ENCODE measurements around the gene HYI.

Gene HYI

DNA sequence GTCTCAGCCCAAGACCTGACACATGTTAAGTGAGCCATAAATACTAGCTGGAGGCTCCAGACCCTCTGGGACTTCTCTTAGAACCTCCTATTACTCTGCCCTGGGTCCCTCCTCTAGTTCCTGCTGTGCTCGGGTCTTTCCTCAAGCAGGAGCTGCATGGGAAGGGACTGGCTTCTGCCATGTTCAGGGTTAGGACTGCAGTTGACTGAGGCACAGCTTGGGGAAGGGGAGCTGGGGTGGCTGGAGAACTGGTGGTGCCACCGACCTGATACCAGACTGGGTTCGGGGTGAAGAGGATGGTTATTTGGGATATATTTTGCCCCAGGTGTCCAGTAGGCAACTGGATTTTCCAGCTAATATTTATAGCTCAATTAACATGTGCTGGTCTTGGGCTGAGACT lies 15.7 kb downstream of the HYI start:
- TF ChIP-seq CREB1 (IDR thresholded peaks at IDR 0.05; ENCODE audit: low read depth) (no peak), REST (IDR thresholded peaks at IDR 0.05; ENCODE audit: low read depth) (no peak), YY1 (IDR thresholded peaks at IDR 0.05; ENCODE audit: low read depth) (no peak), EGR1 (IDR thresholded peaks at IDR 0.05) (no peak), FOXM1 (IDR thresholded peaks at IDR 0.05; ENCODE audit: borderline replicate concordance, low read depth) (no peak), TEAD4 (IDR thresholded peaks at IDR 0.05) (no peak), NFIC (IDR thresholded peaks at IDR 0.05) (no peak), EP300 (IDR thresholded peaks at IDR 0.05; ENCODE audit: borderline replicate concordance) (no peak), RAD21 (IDR thresholded peaks at IDR 0.05; ENCODE audit: low read depth) (no peak), CEBPB (IDR thresholded peaks at IDR 0.05) (no peak), TCF12 (IDR thresholded peaks at IDR 0.05; ENCODE audit: low read depth) (no peak), ZBTB7A (IDR thresholded peaks at IDR 0.05; ENCODE audit: low read depth) (no peak), TAF1 (IDR thresholded peaks at IDR 0.05; ENCODE audit: low read depth) (no peak)
- TF ChIP-seq, protein P1, sequence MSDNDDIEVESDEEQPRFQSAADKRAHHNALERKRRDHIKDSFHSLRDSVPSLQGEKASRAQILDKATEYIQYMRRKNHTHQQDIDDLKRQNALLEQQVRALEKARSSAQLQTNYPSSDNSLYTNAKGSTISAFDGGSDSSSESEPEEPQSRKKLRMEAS (IDR thresholded peaks at IDR 0.05), result no peak
- TF ChIP-seq, protein P2, sequence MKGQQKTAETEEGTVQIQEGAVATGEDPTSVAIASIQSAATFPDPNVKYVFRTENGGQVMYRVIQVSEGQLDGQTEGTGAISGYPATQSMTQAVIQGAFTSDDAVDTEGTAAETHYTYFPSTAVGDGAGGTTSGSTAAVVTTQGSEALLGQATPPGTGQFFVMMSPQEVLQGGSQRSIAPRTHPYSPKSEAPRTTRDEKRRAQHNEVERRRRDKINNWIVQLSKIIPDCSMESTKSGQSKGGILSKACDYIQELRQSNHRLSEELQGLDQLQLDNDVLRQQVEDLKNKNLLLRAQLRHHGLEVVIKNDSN (IDR thresholded peaks at IDR 0.05), result no peak

DNA sequence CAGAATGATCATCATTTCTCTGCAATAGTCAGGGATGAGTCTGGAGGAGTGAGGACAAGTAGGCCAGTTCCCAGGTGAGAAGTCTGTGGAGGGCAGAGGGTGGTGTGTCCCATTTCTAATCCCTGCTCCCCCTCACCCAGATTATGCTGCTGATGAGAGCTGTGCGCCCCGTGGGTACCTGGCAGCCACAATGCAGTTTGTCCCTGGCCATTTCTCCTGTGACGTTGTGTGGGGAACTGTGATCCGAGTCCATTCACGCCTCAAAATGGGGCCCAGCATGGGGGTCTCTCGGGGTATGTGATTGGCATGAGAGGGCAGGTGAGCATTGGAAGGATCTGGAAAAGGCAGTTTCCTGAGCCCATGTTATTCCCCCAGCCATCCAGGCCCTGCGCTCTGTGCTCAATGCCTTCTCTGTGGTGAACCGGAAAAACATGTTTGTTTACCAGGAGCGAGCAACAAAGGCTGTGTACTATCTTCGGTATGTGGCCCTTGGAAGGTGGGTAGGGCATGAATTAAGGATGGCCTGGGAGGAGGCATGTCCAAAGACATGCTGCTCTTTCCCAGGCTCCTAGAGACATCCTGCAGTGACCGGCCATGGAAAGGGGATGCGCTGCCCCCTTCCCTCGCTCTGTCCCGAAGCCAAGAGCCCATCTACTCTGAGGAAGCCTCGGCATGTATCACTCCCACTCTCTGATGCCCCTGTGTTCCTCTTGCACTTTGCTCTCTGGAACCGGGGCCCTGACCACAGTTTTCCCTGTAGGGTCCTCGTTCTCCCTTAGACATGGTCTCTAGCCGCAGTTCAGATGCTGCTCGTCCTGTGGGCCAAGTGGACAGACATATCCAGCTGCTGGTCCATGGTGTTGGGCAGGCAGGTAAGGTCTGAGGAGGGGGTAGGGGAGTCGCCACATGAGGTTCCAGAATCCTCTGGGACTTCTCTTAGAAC lies 16.4 kb downstream of the HYI start:
- TF ChIP-seq TAF1 (IDR thresholded peaks at IDR 0.05; ENCODE audit: low read depth) (no peak), FOXM1 (IDR thresholded peaks at IDR 0.05; ENCODE audit: borderline replicate concordance, low read depth) (no peak), ZBTB7A (IDR thresholded peaks at IDR 0.05; ENCODE audit: low read depth) (no peak), TCF12 (IDR thresholded peaks at IDR 0.05; ENCODE audit: low read depth) (no peak), YY1 (IDR thresholded peaks at IDR 0.05; ENCODE audit: low read depth) (no peak), RAD21 (IDR thresholded peaks at IDR 0.05; ENCODE audit: low read depth) (no peak), CREB1 (IDR thresholded peaks at IDR 0.05; ENCODE audit: low read depth) (no peak), TEAD4 (IDR thresholded peaks at IDR 0.05) (no peak), CEBPB (IDR thresholded peaks at IDR 0.05) (no peak), EGR1 (IDR thresholded peaks at IDR 0.05) (no peak), NFIC (IDR thresholded peaks at IDR 0.05) (no peak), REST (IDR thresholded peaks at IDR 0.05; ENCODE audit: low read depth) (no peak)
- TF ChIP-seq, protein P1 (IDR thresholded peaks at IDR 0.05), result no peak
- TF ChIP-seq, protein P2 (IDR thresholded peaks at IDR 0.05), result no peak

DNA sequence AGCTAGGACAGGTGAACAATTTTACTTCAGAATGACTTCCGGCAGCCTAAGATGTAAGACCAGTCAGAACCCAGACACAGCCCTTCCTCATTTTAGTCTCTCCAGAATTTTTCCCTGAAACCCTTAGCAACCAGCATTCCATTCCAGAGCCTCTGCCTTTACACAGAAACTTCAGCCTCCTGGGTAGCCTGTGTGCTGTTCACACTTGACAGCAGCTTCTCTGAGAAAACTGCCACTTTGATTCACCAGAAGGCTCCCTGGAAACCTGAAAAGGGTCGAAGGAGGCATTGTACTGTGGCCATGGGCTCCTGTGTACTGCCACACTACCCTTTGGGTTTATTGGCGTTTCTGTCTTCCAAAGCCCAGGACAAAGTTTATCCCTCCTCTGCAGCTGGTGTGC lies 17.4 kb downstream of the HYI start:
- no peak for TF ChIP-seq EP300 (IDR thresholded peaks at IDR 0.05; ENCODE audit: borderline replicate concordance)
- no peak for TF ChIP-seq NFIC (IDR thresholded peaks at IDR 0.05)
- no peak for TF ChIP-seq TAF1 (IDR thresholded peaks at IDR 0.05; ENCODE audit: low read depth)
- TF ChIP-seq REST (IDR thresholded peaks at IDR 0.05; ENCODE audit: low read depth), result no peak
- TF ChIP-seq, protein P1 (IDR thresholded peaks at IDR 0.05), result no peak
- TF ChIP-seq RAD21 (IDR thresholded peaks at IDR 0.05; ENCODE audit: low read depth), result no peak
- no peak for TF ChIP-seq EGR1 (IDR thresholded peaks at IDR 0.05)
- TF ChIP-seq YY1 (IDR thresholded peaks at IDR 0.05; ENCODE audit: low read depth), result no peak
- no peak for TF ChIP-seq FOXM1 (IDR thresholded peaks at IDR 0.05; ENCODE audit: borderline replicate concordance, low read depth)
- no peak for TF ChIP-seq CREB1 (IDR thresholded peaks at IDR 0.05; ENCODE audit: low read depth)
- no peak for TF ChIP-seq ZBTB7A (IDR thresholded peaks at IDR 0.05; ENCODE audit: low read depth)
- no peak for TF ChIP-seq TCF12 (IDR thresholded peaks at IDR 0.05; ENCODE audit: low read depth)
- TF ChIP-seq CEBPB (IDR thresholded peaks at IDR 0.05), result no peak
- TF ChIP-seq TEAD4 (IDR thresholded peaks at IDR 0.05), result no peak
- TF ChIP-seq, protein P2 (IDR thresholded peaks at IDR 0.05), result no peak

All from Ishikawa (cell line).